GM23338 (cell line): Measurements from ENCODE around the gene SF3B1. TPM values are rescaled to one million over a fixed set of nuclear protein-coding genes. Genes with fewer than 3 reads are reported as not detected.

Experiments used
- ATAC-seq: fragments of 200-7000 bp; cut with Tn5 transposase; 3 replicates; pipeline ENCODE4 v1.9.1; 2020
- DNase-seq: peaks from one replicate; pipeline ENCODE4 v3.0.0-alpha.2; 2015; ENCODE audit warnings: low spot score
- H2AFZ ChIP-seq: fragments of 200-600 bp; sonication (generic); 2 replicates; pipeline ENCODE4 v1.8.0; 2016; ENCODE audit warnings: antibody characterized with exemption, mild to moderate bottlenecking, moderate library complexity
- H3F3A ChIP-seq: fragments of 200-600 bp; sonication (generic); replicated peaks from 2 replicates; pipeline ENCODE4 v1.8.0; 2017; ENCODE audit warnings: antibody characterized with exemption, mixed run types, low read depth
- H3K27ac ChIP-seq: fragments of 200-600 bp; sonication (generic); 2 replicates; pipeline ENCODE4 v1.6.1; 2016; ENCODE audit warnings: low read depth
- H3K27me3 ChIP-seq: fragments of 200-600 bp; sonication (generic); 2 replicates; pipeline ENCODE4 v1.8.0; 2016; ENCODE audit warnings: mild to moderate bottlenecking, mixed run types, moderate library complexity; ENCODE audit not compliant: insufficient read depth
- H3K36me3 ChIP-seq: fragments of 200-600 bp; sonication (generic); 2 replicates; pipeline ENCODE4 v1.8.0; 2016; ENCODE audit warnings: mild to moderate bottlenecking; ENCODE audit not compliant: insufficient read depth
- H3K4me1 ChIP-seq: fragments of 200-600 bp; sonication (generic); 2 replicates; pipeline ENCODE4 v1.8.0; 2016; ENCODE audit warnings: mild to moderate bottlenecking, moderate library complexity; ENCODE audit not compliant: insufficient read depth
- H3K4me2 ChIP-seq: fragments of 200-600 bp; sonication (generic); 2 replicates; pipeline ENCODE4 v1.7.1; 2017; ENCODE audit warnings: mixed run types
- H3K4me3 ChIP-seq: fragments of 200-600 bp; sonication (generic); 2 replicates; pipeline ENCODE4 v1.6.1; 2016; ENCODE audit warnings: mixed run types
- H3K79me2 ChIP-seq: fragments of 200-600 bp; sonication (generic); replicated peaks from 2 replicates; pipeline ENCODE4 v1.8.0; 2017; ENCODE audit warnings: mild to moderate bottlenecking; ENCODE audit not compliant: insufficient read depth
- H3K9me2 ChIP-seq: fragments of 200-600 bp; sonication (generic); 2 replicates; pipeline ENCODE4 v1.8.0; 2017; ENCODE audit not compliant: insufficient read depth
- H4K20me1 ChIP-seq: fragments of 200-600 bp; sonication (generic); replicated peaks from 2 replicates; pipeline ENCODE4 v1.8.0; 2017; ENCODE audit warnings: mild to moderate bottlenecking; ENCODE audit not compliant: insufficient read depth
- H3K27ac Mint-ChIP-seq: 2 replicates; pipeline ENCODE4 v1.8.0; 2020; ENCODE audit warnings: inconsistent platforms, mild to moderate bottlenecking, moderate library complexity, mixed read lengths
- H3K27me3 Mint-ChIP-seq: 3 replicates; pipeline ENCODE4 v1.8.0; 2022; ENCODE audit warnings: low read depth, mild to moderate bottlenecking, moderate library complexity, mixed read lengths, inconsistent platforms; ENCODE audit not compliant: insufficient read depth, poor library complexity
- H3K36me3 Mint-ChIP-seq: 3 replicates; pipeline ENCODE4 v1.8.0; 2021; ENCODE audit warnings: low read depth, mild to moderate bottlenecking, inconsistent platforms, moderate library complexity, mixed read lengths
- H3K4me1 Mint-ChIP-seq: 3 replicates; pipeline ENCODE4 v1.8.0; 2020; ENCODE audit warnings: mild to moderate bottlenecking, inconsistent platforms, mixed read lengths
- H3K4me3 Mint-ChIP-seq: 3 replicates; pipeline ENCODE4 v1.8.0; 2021; ENCODE audit warnings: moderate library complexity, mild to moderate bottlenecking, inconsistent platforms, mixed read lengths
- H3K9me3 Mint-ChIP-seq: 3 replicates; pipeline ENCODE4 v1.8.0; 2020; ENCODE audit warnings: moderate library complexity, mild to moderate bottlenecking, inconsistent platforms, mixed read lengths
- CREB1 ChIP-seq: fragments of 250-450 bp; sonication (Bioruptor Pico); IDR thresholded peaks from 2 replicates; pipeline ENCODE4 v1.5.0; 2020; ENCODE audit warnings: low read depth, mild to moderate bottlenecking, moderate library complexity
- CTCF ChIP-seq, 2 experiments: fragments of 200-600 bp in 1 of 2; sonication (generic) in 1 of 2; conservative IDR thresholded peaks; 2 replicates each; pipeline versions ENCODE4 v1.5.1 to v1.6.1; 2016 to 2017; ENCODE audit warnings: antibody characterized with exemption in 2 of 2, low read depth in 2 of 2, mild to moderate bottlenecking in 2 of 2, moderate library complexity in 1 of 2
- ETS1 ChIP-seq: IDR thresholded peaks from 2 replicates; pipeline ENCODE4 v1.6.1; 2016; ENCODE audit warnings: antibody characterized with exemption
- EZH2 ChIP-seq: fragments of 200-600 bp; sonication (generic); IDR thresholded peaks from one replicate; pipeline ENCODE4 v1.8.0; 2017; ENCODE audit warnings: antibody characterized with exemption, mild to moderate bottlenecking, low read depth; ENCODE audit not compliant: unreplicated experiment
- POLR2AphosphoS5 ChIP-seq: IDR thresholded peaks from 2 replicates; pipeline ENCODE4 v1.6.1; 2016; ENCODE audit warnings: antibody characterized with exemption, low read depth
- STAT1 ChIP-seq: IDR thresholded peaks from one replicate; pipeline ENCODE4 v1.6.1; 2016; ENCODE audit warnings: antibody characterized with exemption; ENCODE audit not compliant: unreplicated experiment
- polyA plus RNA-seq: library from polyadenylated mRNA; unstranded; fragments of >200 nt; fragmentation: Nextera tagmentation; extraction: Ambion mirVana; gene quantifications from 2 replicates; pipeline ENCODE4 v1.2.1, GENCODE V29; 2016
- total RNA-seq: library from RNA; depleted of rRNA; stranded (reverse); fragments of >200 nt; shearing (Covaris generic); gene quantifications from 2 replicates; pipeline ENCODE4 v1.2.3, GENCODE V29; 2014

SF3B1 gene
- total and polyA plus RNA-seq, 2 experiments from 2014 or later: 238 to 340 TPM

DNA sequence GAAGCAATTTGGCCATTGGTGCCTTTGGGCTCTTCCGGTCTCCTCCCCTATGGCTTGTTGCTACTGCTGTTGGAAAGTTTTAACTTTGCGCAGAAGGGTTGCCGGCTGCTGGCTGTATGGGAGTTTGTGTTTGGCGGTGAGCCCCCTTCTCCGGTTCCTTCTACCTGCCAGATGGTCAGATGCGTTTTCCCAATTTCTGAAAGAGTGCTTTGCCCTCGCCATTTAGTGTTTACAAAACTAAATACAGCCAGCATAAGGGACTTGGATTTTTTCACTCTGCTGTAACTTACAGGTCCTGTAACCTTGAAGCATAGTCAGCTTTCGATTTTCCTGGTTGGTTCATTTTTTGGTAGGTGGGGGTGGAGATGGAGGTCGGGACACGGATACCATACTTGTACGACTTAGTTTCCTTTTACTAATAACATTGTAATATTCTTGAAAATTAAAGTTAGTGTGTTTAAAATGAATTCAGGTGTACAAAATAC lies 19.1 kb upstream of the SF3B1 start:
- no peak for TF ChIP-seq EZH2
- TF ChIP-seq ETS1: 0 out of 2 replicates have a peak, but pooled peaks have one; percentile 44
- Histone ChIP-seq H3K36me3 (no peaks in the 10 kb centered on the region), H3K27ac (peak overlapping the region; percentile 97), H3F3A (peaks cover 15% of the 10 kb centered on the region; the same call in 1 of the 2 replicates), H3K9me2 (no peaks in the 10 kb centered on the region), H4K20me1 (peaks cover 22% of the 10 kb centered on the region), H3K4me3 (peak overlapping the region; percentile 75), H2AFZ (peak overlapping the region; percentile 66; the same call in 1 of the 2 replicates), H3K4me1 (peaks cover 9% of the 10 kb centered on the region; the same call in 1 of the 2 replicates), H3K79me2 (peaks cover 52% of the 10 kb centered on the region), H3K27me3 (no peaks in the 10 kb centered on the region), H3K4me2 (peak overlapping the region; percentile 88)
- no peak for DNase-seq
- Mint-ChIP-seq H3K9me3 (no peaks in the 10 kb centered on the region; the same call in 1 of the 3 replicates), H3K4me3 (peak overlapping the region; percentile 95), H3K4me1 (peaks cover 9% of the 10 kb centered on the region), H3K27me3 (peaks cover 4% of the 10 kb centered on the region), H3K27ac (peak overlapping the region; percentile 99), H3K36me3 (no peaks in the 10 kb centered on the region; the same call in 2 of the 3 replicates)
- peak; percentile 39 for ATAC-seq

GRCh38 chr2:197453123-197453913 lies 18.5 kb upstream of the SF3B1 start, which contains the start of gene COQ10B:
COQ10B (plus strand) TSS chr2:197453552; CDS start chr2:197453561, 9 bp downstream.
- Mint-ChIP-seq H3K4me1 (peaks cover 9% of the 10 kb centered on the region), H3K27ac (peak within 1 kb of the TSS; percentile 99), H3K36me3 (no peaks in the 10 kb centered on the region; the same call in 2 of the 3 replicates), H3K4me3 (peak within 1 kb of the TSS; percentile 95), H3K9me3 (no peaks in the 10 kb centered on the region; the same call in 1 of the 3 replicates), H3K27me3 (peaks cover 4% of the 10 kb centered on the region)
- Histone ChIP-seq H3K27ac (peak within 1 kb of the TSS; percentile 97), H3K4me1 (peaks cover 9% of the 10 kb centered on the region; the same call in 1 of the 2 replicates), H3K79me2 (peaks cover 46% of the 10 kb centered on the region), H3K4me2 (peak within 1 kb of the TSS; percentile 88), H3F3A (peaks cover 15% of the 10 kb centered on the region; the same call in 1 of the 2 replicates), H3K4me3 (peak within 1 kb of the TSS; percentile 75), H3K36me3 (no peaks in the 10 kb centered on the region), H2AFZ (peak within 1 kb of the TSS; percentile 73; the same call in 1 of the 2 replicates), H3K9me2 (no peaks in the 10 kb centered on the region), H4K20me1 (peaks cover 22% of the 10 kb centered on the region), H3K27me3 (no peaks in the 10 kb centered on the region)
- ATAC-seq (peak; percentile 94), DNase-seq (peak; percentile 100)
- TF ChIP-seq EZH2 (no peak), CTCF (conservative IDR thresholded peaks at IDR 0.05; ENCODE audit: low read depth in 2 of 2) (peak; percentile 15 to 38; a peak in 3 of 4 replicates), CREB1 (CRISPR knock-in tag) (peak; percentile 87), POLR2AphosphoS5 (peak; percentile 68), STAT1 (no peak)
